ENCODE results near the gene GGPS1.
"Not testable (repeated sequence)": the region's sequence is repeated elsewhere in the genome, so short reads cannot be mapped to it uniquely, and the experiment has no call there.

The GGPS1 gene

GRCh38 chr1:235328271-235329138, at the start of gene GGPS1:
GGPS1 (plus strand) TSS chr1:235328570; CDS start chr1:235335265, 6,695 bp downstream.
- DNase-seq = peak; percentile 94

GRCh38 chr1:235278915-235279292, 49.5 kb upstream of the GGPS1 start:
- no peak for DNase-seq

GRCh38 chr1:235279694-235280093, 48.7 kb upstream of the GGPS1 start:
- no peak for DNase-seq

DNA sequence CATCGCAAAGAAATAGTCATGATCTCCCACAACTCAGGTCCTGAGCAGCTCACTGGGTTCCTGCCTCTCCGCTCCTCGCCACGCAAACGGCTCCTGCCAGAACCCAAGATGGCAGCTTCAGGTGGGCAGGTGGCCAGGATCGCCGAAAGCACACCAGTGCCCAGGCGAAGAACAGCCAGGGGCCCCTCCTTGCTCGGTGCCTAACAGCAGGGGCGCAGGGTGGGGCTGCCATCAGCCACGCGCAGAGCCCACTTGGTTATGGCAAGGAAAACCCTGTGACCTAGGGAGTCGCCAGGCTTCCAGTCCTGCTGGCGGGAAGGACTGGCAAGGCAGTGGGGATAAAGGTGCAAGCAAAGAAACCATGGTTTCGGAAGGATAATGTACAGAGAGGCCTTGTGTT, 47.9 kb upstream of the GGPS1 start:
- DNase-seq = no peak

DNA sequence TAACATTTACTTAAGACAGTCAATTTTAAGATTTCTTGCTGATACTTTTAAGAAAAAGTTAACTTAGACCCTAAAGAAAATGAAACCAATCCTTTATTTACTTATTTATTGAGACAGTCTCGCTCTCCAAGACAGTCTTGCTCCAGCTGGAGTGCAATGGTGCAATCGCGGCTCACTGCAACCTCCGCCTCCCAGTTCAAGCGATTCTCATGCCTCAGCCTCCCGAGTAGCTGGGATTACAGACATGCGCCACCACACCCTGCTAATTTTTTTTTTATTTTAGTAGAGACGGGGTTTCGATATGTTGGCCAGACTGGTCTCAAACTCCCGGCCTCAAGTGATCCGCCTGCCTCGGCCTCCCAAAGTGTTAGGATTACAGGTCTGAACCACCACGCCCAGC, 44.7 kb upstream of the GGPS1 start:
- DNase-seq = not testable (repeated sequence)

GRCh38 chr1:235284231-235284769, 44.1 kb upstream of the GGPS1 start:
- DNase-seq = no peak

- no peak for DNase-seq
These were observed 41.7 kb upstream of the GGPS1 start for GRCh38 chr1:235286667-235287066.

GRCh38 chr1:235287208-235287882, 41.0 kb upstream of the GGPS1 start:
- DNase-seq = no peak

DNA sequence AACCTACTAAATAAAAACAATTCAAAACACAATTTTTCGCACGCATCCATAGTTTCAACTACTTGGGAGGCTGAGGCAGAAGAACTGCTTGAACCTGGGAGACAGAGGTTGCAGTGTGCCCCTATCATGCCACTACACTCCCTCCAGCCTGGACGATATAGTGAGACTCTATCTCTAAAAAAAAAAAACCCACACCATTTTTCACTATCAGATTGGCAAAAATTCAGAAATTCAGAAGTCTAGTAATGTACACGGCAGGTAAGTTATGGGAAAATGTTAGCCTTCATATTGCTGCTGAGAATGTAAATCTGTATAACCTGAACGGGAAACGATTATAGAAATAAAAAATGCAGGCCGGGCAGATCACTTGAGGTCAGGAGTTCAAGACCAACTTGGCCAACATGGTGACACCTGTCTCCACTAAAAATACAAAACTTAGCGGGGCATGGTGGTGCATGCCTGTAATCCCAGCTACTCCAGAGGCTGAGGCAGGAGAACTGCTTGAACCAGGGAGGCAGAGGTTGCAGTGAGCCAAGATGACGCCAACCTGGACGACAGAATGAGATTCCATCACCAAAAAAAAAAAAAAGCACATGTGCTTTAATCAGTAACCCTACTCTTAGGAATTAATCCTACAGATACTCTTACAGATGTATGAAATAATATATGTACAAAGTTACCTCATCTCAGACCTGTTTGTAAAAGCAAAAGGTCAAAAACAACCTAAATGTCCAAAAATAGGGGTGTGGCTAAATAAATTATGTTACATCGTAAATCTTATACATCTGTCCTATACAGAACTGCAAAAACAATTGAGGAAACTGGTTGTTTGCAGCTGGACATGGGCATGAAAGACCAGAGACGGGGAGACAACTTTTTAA, 38.3 kb upstream of the GGPS1 start:
- no peak for DNase-seq

DNA sequence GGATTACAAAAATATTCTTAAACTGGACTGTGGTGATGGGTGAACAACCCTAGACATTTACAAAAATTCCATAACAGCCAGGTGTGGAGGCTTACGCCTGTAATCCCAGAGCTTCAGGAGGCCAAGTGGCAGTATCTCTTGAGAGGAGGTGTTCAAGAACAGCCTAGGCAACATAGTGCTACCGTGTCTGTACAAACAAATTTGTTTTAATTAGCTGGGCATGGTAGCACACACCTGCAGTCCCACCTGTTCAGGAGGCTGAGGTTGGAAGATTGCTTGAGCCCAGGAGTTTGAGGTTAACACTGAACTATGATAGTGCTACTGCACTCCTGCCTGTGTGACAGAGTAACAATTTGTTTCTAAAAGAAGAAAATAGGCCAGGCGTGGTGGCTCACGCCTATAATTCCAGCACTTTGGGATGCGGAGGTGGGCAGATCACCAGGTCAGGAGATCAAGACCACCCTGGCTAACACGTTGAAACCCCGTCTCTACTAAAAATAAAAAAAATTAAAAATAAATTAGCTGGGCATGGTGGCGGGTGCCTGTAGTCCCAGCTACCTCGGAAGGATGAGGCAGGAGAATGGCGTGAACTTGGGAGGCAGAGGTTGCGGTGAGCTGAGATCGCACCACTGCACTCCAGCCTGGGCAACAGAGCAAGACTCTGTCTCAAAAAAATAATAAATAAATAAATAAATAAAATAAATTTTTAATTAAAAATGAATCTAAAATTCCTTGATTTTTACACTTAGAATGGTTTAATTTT, 37.4 kb upstream of the GGPS1 start:
- no peak for DNase-seq

DNA sequence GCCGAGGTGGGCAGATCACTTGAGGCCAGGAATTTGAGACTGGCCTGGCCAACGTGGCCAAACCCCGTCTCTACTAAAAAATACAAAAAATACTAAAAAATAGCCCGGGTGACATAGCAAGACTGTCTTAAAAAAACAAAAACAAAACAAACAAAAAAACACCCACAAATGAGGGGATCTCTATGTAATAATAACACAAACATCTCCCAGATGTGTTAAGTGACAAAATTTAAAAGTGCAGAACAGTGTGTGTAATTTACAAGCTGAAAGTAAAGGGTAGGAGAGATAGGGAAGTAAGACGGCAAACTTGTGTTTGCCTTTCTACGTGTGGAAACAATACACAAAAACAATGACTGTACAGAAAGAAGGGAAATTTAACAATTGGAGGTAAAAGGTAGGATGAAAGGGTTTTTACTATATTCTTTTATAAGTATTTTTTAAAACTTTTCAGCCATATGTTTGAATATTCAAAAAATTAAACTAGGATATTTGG, 36.7 kb upstream of the GGPS1 start:
- no peak for DNase-seq

DNA sequence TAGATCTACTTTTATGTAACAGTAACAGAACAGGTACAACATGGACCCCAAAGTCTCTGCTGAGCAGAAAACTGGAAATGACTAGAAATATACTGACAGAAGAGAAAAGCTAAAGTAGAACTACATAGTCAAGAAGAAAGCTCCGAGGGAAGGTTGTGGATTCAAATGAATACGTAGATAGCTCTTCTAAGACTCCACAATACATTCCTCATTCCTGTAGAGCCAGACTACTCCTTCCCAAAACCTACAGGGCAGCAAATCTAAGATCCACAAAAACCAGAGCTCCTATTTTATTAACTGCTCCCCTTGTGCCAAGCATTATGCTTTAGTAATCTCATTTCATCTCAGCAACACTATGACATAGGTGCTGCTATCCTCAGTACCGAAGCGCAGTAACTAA, 35.6 kb upstream of the GGPS1 start:
- DNase-seq = no peak

- no peak for DNase-seq
These were observed 34.9 kb upstream of the GGPS1 start for GRCh38 chr1:235293322-235293942.

DNA sequence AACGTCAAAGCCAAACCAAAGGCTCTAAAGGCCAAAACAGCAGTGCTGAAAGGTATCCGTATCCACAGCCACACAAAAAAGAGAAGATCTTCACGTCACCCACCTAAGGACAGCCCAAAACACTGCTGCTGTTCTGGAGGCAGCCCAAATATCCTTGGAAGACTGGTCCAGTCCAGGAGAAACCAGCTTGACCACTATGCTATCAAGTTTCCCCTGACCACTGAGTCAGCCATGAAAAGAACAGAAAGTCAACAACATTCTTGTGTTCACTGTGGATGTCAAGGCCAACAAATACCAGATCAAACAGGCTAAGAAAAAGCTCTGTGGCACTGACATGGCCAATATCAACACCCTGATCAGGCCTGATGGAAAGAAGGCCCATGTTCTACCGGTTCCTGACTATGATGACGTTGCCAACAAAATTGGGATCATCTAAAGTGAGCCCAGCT, 32.4 kb upstream of the GGPS1 start:
- DNase-seq = no peak

DNA sequence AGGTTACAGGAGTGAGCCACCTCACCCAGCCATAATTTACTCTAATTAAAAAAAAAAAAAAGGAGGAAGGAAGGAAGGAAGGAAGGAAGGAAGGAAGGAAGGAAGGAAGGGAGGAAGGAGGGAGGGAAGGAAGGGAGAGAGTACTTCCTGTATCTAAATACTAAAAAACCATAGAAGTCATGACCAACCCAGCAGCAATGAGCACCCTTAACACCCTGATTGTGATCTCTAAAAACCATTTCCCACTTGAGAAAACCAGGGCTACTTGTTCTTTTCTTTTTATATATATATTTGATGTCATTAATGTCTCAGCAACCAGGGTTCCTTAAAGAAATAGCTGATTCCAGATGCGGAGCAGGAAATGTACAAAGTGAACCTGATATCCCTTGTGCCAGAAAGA, 31.6 kb upstream of the GGPS1 start:
- DNase-seq = no peak

DNA sequence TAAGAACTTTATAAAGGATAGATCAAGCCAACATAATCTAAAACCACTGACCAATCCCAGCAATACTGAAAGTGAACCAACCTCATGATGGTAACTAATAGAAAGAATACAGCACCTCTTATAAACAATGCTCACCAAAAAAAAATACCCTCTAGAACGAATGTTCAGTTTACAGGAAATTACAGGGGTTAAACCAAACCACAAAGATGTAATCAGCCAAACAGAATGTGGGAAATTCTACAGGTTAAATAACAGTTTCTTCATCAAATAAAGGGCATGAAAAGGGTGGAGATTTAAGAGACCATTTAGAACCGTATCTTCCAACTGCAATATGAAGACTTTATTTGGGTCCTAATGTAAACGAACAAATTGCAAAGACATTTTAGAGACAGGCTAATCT, 30.8 kb upstream of the GGPS1 start:
- DNase-seq = no peak

DNA sequence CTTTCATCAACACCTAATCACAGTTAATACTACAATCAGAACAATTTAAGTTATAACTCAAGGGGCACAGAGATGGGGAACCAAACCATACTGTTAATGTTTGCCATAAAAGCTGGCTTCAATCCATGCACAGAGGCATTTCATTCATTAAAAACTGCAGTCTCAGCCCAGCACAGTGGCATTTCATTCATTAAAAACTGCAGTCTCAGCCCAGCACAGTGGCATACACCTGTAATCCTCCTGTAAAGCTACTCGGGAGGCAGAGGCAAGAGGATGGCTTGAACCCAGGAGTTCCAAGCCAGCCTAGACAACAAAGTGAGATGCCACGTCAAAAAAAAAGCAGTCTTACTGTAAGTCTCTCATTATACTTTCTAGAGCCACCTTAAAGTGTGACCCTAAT, 29.6 kb upstream of the GGPS1 start:
- no peak for DNase-seq

DNA sequence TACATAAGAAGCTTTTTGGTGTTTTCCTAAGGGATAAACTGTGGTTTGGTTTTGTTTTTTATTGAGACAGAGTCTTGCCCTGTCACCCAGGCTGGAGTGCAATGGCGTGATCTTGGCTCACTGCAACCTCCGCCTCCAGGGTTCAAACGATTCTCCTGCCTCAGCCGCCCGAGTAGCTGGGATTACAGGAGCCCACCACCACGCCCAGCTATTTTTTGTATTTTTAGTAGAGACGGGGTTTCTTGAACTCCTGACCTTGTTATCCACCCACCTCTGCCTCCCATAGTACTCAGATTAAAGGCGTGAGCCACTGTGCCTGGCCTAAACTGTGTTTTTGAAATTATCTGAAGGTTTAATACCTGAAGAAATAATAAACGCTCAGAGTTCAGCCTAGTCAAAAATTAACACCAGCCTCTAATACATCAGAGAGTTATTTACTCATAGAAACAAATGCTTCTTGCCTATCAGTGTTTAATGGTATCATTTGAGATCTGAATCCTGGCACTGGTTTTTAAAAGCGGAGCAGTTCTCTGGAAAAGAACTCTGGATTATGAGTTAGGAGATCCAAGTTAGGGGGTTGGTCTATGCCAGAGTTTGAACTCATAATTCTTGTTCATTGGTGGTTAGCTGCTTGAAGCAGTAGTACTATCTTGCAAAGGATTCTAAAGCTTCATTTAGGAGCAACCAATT, 29.1 kb upstream of the GGPS1 start:
- no peak for DNase-seq

- no peak for DNase-seq
These were observed 26.2 kb upstream of the GGPS1 start for GRCh38 chr1:235302143-235302542.

DNA sequence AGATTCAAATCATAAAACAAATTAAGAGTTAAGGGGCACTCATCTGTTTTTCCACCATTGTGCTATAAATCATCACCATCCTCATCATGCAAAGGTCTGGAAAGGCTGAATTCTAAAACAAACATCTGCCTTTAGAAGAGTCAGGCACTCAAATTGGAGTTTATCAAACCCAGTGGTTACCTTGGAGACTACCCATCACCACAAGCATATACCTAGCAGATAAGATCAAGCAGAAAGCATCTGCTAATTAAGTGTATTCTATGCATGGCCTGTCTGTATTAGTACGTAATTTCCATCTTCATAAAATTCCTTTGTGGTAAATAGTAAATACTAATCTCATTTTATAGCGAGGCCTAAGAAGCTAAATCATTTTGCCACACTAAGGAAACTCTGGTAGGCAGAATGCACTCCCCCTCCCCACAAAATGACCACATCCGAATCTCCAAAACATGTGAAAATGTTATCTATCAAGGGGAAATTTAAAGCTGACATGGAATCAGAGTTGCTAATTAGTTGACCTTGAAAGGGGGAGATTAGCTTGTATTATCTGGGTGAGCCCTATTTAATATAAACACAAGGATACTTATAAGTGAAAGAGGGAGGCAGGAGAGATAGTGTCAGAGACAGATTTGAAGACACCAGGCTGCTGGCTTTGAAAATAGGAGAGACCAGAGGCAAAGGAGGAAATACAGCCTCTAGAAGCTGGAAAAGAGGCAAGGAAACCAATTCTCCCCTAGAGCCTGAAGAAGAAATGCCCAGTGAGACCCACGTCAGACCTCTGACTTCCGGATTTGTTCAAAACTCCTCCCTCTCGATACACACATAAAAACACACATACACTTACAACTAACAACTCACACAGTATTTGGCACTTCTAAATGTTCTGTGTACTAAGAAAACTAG, 23.6 kb upstream of the GGPS1 start:
- DNase-seq = no peak

Measured in T1000 (cell line).